Right renal cortex interstitium (tissue), 3 donors: ENCODE measurements around the gene ODC1. TPM values are rescaled to one million over a fixed set of nuclear protein-coding genes. Genes with fewer than 3 reads are reported as not detected.
"Not testable (repeated sequence)": the region's sequence is repeated elsewhere in the genome, so short reads cannot be mapped to it uniquely, and the experiment has no call there.

ENCODE experiments used
- DNase-seq, 3 donors: peaks; one replicate each; pipeline ENCODE4 v3.0.0-alpha.2; 2013; ENCODE audit warnings: low read depth in 3 of 3, low spot score in 2 of 3
- polyA plus RNA-seq, 3 donors: library from polyadenylated mRNA; unstranded; fragments of 120-200 nt; gene quantifications; one replicate each; pipeline ENCODE4 v1.2.1, GENCODE V29; 2013; ENCODE audit not compliant: insufficient read length in 3 of 3

ODC1 gene
- polyA plus RNA-seq, 3 donors = 398 to 438 (median 426) TPM

DNA sequence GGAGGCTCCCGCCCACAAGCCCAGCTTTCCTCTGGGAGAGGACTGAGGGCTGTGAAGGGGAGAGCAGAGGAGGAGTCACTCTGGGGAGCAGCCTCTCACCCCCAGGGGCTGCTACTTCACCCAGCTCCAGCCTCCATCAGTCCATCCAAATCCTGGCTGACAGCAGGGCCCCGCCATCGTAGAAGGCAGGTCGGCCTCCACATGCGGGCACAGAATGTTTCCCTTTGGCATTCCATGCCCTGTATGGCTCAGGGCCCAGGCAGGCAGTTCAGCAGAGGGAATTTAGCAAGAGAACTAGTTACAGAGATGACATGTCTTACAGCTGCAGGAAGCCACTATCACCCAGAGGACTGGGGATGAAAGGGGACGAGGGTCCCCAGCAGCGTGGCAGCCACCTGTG is 6.4 kb upstream of the ODC1 start:
- DNase-seq = no peak

DNA sequence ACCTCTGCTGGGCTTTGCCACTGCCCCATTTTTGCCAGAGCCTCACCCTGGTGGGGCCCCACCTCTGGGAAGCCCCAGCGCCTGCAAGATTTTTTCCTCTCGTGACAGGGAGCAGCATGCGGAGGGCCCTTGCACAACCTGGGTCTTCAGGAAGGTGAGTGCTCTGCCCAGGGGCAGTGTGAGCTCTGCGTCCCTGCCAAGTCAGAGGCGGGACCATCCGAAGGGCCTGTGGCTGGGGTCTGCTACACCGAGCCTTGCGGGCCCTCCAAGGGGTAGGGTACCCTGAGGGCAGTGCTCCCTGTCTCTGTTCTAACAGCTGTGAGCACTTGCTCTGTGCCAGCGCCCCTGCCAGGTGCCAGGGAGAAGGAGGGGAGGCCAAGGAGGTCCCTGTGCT is 5.8 kb upstream of the ODC1 start:
- no peak for DNase-seq

DNA sequence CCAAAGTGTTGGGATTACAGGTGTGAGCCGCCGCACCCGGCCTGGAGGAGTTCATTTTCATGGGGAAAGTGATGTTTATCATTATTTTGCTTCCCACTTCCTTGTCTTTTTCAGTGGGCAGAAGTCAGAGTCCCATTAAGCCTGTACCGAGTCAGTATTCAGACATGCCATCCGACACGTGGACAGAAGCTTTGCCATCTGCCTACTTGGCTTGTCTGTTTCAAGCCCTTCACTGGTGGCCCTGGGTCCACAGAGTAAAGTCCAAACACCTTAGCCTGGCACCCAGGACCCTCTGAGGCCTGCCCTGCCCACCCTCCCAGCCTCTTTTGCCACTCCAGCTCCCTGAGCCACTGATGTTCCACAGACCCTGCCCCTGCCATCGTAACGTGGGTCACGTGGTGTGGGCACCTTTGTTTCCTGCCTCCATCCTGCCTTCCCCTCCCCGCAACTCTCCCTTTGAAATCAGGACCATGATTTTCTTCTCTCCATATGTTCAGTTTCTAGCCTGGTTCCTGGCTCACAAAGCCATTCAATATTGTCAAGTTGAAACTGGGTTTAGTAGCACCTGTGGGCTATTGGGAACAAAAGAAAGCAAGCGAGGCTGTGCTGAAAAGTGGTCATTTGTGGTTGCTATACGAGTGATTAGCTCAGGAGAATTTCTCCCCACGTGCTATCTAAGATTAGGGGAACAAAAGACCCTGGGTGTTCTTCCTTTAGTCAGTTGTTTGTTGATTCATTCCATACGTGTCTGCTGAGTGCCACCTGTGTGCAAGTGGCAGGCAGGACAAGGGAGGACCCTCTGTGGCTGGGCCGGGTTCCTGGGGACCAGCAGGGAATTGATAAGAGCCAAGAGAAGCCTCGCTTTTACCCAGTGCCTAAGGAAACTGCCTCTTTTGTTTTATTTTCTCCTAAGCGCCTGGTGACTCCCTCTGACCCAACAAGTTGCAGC is 5.1 kb upstream of the ODC1 start:
- DNase-seq = no peak

- DNase-seq = no peak
These were observed 4.2 kb upstream of the ODC1 start for GRCh38 chr2:10452312-10452711.

DNA sequence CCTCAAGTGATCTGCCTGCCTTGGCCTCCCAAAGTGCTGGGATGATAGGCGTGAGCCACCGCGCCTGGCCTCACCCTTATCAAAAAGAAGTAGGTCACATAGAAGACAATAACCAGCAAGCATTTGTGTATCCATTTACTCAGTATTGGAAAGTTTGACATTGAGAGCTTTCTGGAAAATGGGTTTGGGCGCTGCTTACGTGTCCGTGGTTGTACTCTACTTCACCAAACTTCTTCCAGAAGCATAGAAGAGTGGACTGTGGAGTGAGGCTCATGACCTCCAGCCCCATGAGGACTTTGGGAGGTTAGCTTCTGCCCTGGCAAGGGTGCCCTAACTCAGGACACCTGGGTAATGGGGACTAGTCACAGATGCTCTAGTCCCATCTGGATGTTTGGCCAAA is 3.7 kb upstream of the ODC1 start:
- DNase-seq = no peak

- no peak for DNase-seq
These were observed 1.9 kb upstream of the ODC1 start for GRCh38 chr2:10449838-10450691.

DNA sequence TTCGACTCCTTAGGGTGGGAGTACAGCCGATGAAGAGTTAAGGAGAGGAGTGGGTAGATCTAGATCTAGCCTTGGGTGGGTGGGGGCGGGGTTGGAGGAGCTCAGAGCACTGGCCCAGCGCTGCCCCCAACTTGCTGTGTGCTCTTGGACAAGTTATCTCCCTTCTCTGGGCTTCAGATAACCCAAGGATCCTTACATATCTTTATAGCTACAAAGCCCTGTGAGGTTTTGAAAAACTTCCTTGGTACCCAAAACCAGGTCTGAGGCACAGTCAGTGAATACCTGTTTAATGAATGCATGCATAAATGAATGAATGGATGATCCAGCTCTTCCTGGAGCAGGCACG is 1.3 kb upstream of the ODC1 start:
- DNase-seq = no peak

GRCh38 chr2:10448576-10449485 is 704 bp upstream of the ODC1 start:
- DNase-seq = peak; percentile 60 to 78 (median 74)

DNA sequence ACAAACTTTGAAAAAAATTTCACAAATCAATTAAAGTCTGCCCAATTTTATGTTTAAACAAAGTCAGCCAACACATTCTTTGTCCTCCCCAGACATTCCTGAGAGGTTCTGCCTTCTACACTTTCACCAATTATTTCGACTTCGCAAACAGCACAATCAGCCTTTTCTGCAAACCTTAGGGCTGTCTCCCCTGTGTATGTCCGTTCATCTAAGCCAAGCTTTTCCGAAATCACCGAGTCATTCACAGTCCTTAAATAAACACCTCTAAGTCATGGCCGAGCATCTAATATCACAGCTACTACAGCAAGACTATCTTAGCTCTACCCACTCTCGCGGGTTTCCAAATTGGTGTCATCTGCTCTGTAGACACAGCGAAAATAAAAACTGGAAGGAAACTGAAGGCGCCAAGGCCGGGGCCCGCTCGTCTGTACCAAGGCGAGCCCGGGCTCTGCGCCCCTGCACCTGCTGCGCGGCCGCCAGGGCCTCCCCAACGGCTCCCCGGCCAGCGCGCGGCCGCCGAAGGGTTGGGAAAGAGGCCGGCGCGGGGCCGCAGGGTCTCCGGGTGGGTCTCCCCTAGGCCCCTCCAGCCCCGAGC is 730 bp downstream of the ODC1 start:
- DNase-seq = no peak

DNA sequence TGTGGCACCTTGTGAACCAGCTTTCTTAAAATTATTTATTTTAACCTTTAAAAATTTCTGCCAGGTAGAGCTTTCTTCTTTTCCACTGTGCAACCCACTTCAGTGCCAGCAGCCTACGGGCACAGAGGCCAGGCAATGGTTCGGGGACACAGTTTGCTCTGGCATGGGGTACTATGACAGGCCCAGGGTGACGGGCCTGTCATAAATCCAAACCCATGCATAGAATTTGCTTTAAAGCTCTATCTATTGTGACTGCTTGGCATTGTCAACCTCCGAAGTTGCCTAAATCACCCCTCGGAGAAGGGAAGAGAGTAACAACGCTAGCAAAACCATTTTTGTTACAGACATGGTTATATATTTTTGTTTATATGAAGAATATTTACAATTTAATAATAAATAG is 1.5 kb downstream of the ODC1 start:
- no peak for DNase-seq

DNA sequence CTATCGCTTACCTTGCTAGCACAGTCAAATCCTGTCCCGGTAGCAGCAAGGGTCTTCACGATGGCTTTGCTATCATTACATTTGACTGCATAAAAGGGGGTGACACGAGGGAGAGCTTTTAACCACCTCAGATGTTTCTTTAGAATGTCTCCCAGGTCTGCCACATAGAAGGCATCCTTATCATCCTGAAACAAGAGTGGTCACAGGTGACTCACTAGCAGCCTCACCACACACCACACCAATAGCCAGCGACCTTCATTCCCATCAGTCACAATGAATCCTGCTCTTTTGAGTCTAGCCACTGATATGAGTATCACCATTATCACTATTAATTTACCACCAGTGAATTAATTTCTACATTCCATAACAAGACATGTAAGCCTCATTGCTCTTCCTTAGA is 3.7 kb downstream of the ODC1 start:
- no peak for DNase-seq

DNA sequence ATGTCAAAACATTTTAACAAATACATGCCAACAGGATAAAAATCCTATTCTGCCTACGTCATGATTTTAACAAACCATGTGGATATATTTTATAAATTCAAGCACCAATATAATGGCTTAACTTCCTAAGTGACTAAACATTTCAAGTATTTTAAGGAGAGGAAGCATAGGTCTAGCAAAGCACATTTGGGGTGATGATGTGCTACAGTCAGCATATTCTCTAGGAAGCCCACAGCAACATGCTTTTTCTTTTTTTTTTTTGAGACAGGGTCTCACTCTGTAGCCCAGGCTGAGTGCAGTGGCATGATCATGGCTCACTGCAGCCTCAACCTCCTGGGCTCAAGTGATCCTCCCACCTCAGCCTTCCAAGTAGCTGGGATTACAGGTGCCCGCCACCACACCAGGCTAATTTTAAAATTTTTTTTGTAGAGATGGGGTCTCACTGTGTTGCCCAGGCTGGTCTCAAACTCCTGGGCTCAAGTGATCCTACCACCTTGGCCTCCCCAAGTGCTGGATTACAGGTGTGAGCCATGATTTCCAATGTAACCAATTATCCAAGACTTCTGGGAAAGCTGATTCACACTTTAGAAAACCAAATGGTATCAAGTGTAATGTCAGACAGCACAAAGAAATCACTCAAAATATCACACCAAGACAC is 5.5 kb downstream of the ODC1 start:
- DNase-seq = not testable (repeated sequence)

- DNase-seq = no peak
These were observed 6.2 kb downstream of the ODC1 start for GRCh38 chr2:10441948-10442347.

- no peak for DNase-seq
These were observed 7.4 kb downstream of the ODC1 start for GRCh38 chr2:10440736-10441135.

DNA sequence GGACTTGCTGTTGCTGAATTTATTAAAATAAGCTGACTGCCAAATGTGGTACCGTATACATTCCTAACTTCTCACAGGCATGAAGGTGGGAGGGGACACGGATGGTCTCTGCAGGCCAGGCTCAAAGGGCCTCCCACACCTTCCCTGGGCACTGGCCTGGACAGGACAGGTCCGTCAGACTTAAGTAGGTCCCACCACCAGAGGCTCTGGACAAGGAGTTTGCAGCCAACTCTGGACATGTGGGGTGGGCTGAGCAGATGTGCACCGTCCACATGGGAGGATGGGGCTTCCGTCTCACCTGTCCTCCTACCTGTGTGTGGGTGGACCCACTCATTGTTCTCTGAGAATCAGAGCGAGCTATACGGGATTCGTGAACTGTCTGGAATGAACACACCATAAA is 8.2 kb downstream of the ODC1 start:
- DNase-seq = no peak

DNA sequence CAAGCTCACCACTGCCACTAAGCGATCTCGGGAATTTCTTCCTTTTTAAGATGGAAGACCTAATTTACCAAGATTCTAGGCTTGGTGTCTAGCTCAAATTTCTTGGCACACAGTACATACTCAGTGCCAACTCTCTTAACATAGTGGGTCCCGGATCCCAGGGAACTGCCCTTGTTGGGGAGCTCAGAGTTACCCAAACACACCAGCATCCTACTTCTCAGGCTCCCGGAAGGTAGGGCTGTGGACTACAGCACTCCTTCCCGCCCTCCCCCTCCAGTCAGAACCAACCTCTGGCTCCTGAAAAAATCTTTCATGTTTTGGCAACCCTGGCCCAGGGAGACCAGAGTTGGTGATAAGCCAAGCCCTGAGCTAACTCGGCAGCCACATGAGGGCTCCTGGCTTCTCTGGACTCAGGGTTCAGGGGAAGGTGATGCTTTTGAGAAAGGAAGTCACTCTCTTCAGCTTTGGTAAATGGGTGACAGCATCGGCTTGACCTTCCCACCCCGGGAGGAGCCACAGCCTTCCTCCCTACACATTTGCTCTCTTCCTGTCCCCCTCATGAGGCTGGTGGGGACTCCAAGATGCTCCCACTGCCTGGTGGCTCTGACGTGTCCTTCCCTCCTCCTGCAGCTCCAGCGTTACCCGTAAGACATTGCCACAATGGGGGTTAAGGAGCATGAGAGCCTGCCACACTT is 8.8 kb downstream of the ODC1 start:
- DNase-seq = no peak

GRCh38 chr2:10438688-10439087 is 9.4 kb downstream of the ODC1 start:
- DNase-seq = no peak

GRCh38 chr2:10437806-10438205 is 10.3 kb downstream of the ODC1 start:
- DNase-seq = no peak

DNA sequence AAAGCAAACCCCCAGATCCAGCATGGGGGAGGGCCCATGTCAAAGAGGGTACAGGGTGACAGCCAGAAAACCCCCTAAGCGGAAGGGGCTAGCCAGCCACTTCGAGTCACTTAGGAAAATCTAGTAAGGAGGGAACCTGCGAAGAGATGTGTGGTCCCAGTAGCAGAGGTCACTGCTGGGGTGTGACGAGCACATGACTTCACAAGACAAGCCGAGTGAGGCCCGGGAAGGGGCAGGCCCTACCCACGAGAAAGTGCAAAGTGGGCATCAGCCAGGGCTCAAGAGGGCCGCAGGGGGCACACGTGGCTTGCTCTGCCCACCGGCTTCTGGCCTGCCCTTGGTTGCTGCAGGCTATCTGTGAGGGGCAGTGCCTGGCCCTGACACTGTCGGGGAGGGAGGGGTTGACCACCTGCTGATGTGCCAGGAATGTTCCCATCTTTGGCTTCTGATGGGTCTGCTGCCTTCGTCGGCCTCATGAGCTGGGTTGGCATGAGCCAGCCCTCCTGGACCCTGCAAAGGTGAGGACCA is 11.5 kb downstream of the ODC1 start:
- DNase-seq = no peak
